ENCODE data around the gene TOX3. TPM values are rescaled to one million over a fixed set of nuclear protein-coding genes. Genes with fewer than 3 reads are reported as not detected.

Gene TOX3
- total RNA-seq, 1 experiment from 2014 or later = 20.2 TPM

- Histone ChIP-seq H3K9me3 (ENCODE audit: control insufficient read depth, low read depth, low read length) (no peaks in the 10 kb centered on the region), H2BK120ac (ENCODE audit: low read depth, low read length, poor library complexity, severe bottlenecking) (no peak overlapping the region), H2AFZ (ENCODE audit: low read length) (no peak overlapping the region), H2BK5ac (ENCODE audit: insufficient read length, low read length) (no peak overlapping the region), H3K79me1 (ENCODE audit: insufficient read depth, low read depth, low read length, poor library complexity, severe bottlenecking) (no peaks in the 10 kb centered on the region), H3K9ac (ENCODE audit: extremely low read depth, insufficient read length, low read length) (no peak overlapping the region), H3K79me2 (ENCODE audit: insufficient read depth, low read length) (no peaks in the 10 kb centered on the region), H3K4ac (ENCODE audit: low read depth, low read length) (no peak overlapping the region), H3K27ac (ENCODE audit: insufficient read length, low read depth, low read length) (no peak overlapping the region), H3K18ac (ENCODE audit: insufficient read length, low read depth, low read length) (no peak overlapping the region), H3T11ph (ENCODE audit: low read length) (no peak overlapping the region), H3K14ac (ENCODE audit: insufficient read depth, low read length) (no peak overlapping the region), H3K23me2 (ENCODE audit: insufficient read length, low read depth, low read length, poor library complexity, severe bottlenecking) (no peaks in the 10 kb centered on the region), H2BK12ac (ENCODE audit: insufficient read length, low read depth, low read length) (no peak overlapping the region), H4K91ac (ENCODE audit: insufficient read length, low read depth, low read length) (no peak overlapping the region), H4K8ac (replicated peaks; ENCODE audit: insufficient read length, low read depth, low read length) (no peak overlapping the region), H2AK5ac (ENCODE audit: insufficient read length, low read length) (no peak overlapping the region), H4K20me1 (ENCODE audit: control insufficient read depth, insufficient read depth, insufficient read length) (no peaks in the 10 kb centered on the region), H2BK20ac (ENCODE audit: low read depth, low read length, poor library complexity, severe bottlenecking) (no peak overlapping the region), H3K56ac (ENCODE audit: insufficient read length, low read depth, low read length) (no peak overlapping the region), H2BK15ac (ENCODE audit: low read depth, low read length) (no peak overlapping the region), H3K23ac (ENCODE audit: insufficient read length, low read depth, low read length) (no peak overlapping the region), H3K27me3 (ENCODE audit: insufficient read depth, low read length) (no peaks in the 10 kb centered on the region), H3K4me1 (ENCODE audit: insufficient read depth, low read length) (no peaks in the 10 kb centered on the region), H3K4me2 (ENCODE audit: insufficient read depth, insufficient read length, low read length) (no peak overlapping the region), H4K5ac (ENCODE audit: insufficient read length, low read depth, low read length) (no peak overlapping the region)
- WGBS (ENCODE audit: extremely low coverage, insufficient read length, low lambda C conversion rate) = no CpG with 5 or more reads among the region's 5 CpGs
- 0 out of 2 replicates have a peak, but pooled peaks cover 2% of the 10 kb centered on the region for H3K27me3 Mint-ChIP-seq (ENCODE audit: low read depth)
- no peak overlapping the region for H3K4me3 Mint-ChIP-seq
- H3K36me3 Mint-ChIP-seq (ENCODE audit: insufficient read depth in 1 of 3, low read depth in 3 of 3) = no peaks in the 10 kb centered on the region
- no peak for TF ChIP-seq CTCF (conservative IDR thresholded peaks at IDR 0.05)
- H3K27ac Mint-ChIP-seq = no peak overlapping the region
- no peaks in the 10 kb centered on the region for H3K9me3 Mint-ChIP-seq
- peaks cover 0 to 2% of the 10 kb centered on the region in 2 experiments; a peak in 1 of 4 replicates for H3K4me1 Mint-ChIP-seq
- DNase-seq = no peak
These were observed 44.5 kb upstream of the TOX3 start for GRCh38 chr16:52591471-52591870.

Measured in H9 (cell line).